ENCODE data around the gene HIVEP2. TPM values are rescaled to one million over a fixed set of nuclear protein-coding genes. Genes with fewer than 3 reads are reported as not detected.

Gene HIVEP2
- total RNA-seq, 5 donors from 2014 or later (not counting 1 experiment from before 2014, with no cell fraction given) = 71.4 to 81.4 (median 75.2) TPM

DNA sequence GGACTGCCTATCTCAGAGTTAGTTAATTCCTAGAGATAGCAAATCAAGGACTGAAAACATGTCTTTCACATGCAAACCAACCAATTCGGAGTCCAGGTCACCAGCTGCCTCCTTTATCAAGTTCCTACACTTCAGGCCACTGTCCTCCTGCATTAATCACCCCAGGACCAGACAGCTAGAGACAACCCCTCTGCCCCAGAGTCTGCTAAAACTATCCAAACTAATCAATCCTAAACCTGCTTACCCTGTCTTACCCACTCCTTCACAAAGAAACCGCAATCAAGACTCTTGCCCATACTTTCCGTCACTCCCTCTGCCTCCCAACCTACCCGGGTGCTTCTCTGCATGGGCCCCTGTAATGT is 207.0 kb downstream of the HIVEP2 start:
- DNase-seq (no peak), ATAC-seq (replicated peaks in 1 of 4) (no peak)
- Mint-ChIP-seq H3K4me3 (no peak overlapping the region), H3K36me3 (no peaks in the 10 kb centered on the region), H3K4me1 (peaks cover 3 to 4% (median 4%) of the 10 kb centered on the region in 3 donors), H3K27ac (no peak overlapping the region), H3K9me3 (peaks cover 0 to 6% (median 5%) of the 10 kb centered on the region in 3 donors), H3K27me3 (no peaks in the 10 kb centered on the region)
- Histone ChIP-seq H3K27ac (ENCODE audit: low read length) (no peak overlapping the region), H3K36me3 (ENCODE audit: control insufficient read depth in 2 of 2, extremely low read depth in 1 of 2, insufficient read depth in 1 of 2, low read length in 1 of 2) (no peaks in the 10 kb centered on the region), H3K4me1 (ENCODE audit: control insufficient read depth in 1 of 2, extremely low read depth in 1 of 2, insufficient read depth in 2 of 2, low read length in 2 of 2) (no peaks in the 10 kb centered on the region), H3K27me3 (replicated peaks in 1 of 2; ENCODE audit: control insufficient read depth in 2 of 2, extremely low read depth in 1 of 2, insufficient read depth in 2 of 2, low read length in 1 of 2) (no peaks in the 10 kb centered on the region), H3K4me3 (ENCODE audit: control insufficient read depth in 1 of 2, extremely low read depth in 1 of 2, low read length in 1 of 2) (no peak overlapping the region), H3K9me3 (no peaks in the 10 kb centered on the region)
- whole genome bisulfite sequencing (ENCODE audit: insufficient coverage) = 100% methylated on average over 2 of the region's 4 CpGs
- ChIA-PET CTCF (no interaction called here), POLR2A (no interaction called here)

DNA sequence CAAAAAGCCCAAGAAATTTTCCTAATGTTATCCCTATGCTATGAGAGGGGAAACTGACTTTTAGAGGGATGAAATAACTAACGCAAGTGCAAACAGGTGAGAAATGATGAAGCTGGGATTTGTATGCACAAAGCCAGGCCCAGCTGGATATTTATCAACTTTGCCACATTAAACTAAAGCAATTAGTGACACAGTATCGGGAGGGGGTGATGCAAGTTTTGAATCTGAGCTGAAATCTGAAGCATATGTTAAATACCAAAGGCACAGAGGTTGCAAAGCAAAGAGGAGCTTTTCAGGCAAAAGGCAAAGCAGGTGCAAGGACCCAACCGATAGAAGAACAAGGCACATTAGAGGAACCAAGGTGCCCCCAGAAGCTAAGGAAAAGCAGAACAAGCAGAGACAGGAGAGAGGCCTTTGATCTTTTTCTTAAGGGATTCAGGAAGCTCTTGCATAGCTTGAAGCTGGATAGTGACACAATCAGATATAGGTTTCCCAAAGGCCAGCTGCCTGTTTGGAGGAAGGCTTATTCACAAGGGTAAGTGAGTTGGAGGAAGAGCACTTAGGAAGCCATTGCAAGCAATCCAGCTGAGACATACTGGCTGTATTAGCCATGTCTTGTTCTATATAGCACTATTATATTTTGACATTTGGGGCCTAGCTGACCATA is 207.5 kb downstream of the HIVEP2 start:
- 73% methylated on average over 1 of the region's 3 CpGs for WGBS (ENCODE audit: insufficient coverage)
- Histone ChIP-seq H3K27ac (ENCODE audit: low read length) (no peak overlapping the region), H3K4me3 (ENCODE audit: control insufficient read depth in 1 of 2, extremely low read depth in 1 of 2, low read length in 1 of 2) (no peak overlapping the region), H3K36me3 (ENCODE audit: control insufficient read depth in 2 of 2, extremely low read depth in 1 of 2, insufficient read depth in 1 of 2, low read length in 1 of 2) (no peaks in the 10 kb centered on the region), H3K27me3 (replicated peaks in 1 of 2; ENCODE audit: control insufficient read depth in 2 of 2, extremely low read depth in 1 of 2, insufficient read depth in 2 of 2, low read length in 1 of 2) (no peaks in the 10 kb centered on the region), H3K9me3 (no peaks in the 10 kb centered on the region), H3K4me1 (ENCODE audit: control insufficient read depth in 1 of 2, extremely low read depth in 1 of 2, insufficient read depth in 2 of 2, low read length in 2 of 2) (peaks cover 0 to 2% of the 10 kb centered on the region in 2 experiments)
- Mint-ChIP-seq H3K36me3 (no peaks in the 10 kb centered on the region), H3K27ac (no peak overlapping the region), H3K27me3 (no peaks in the 10 kb centered on the region), H3K4me1 (peaks cover 8 to 9% (median 9%) of the 10 kb centered on the region in 3 donors), H3K9me3 (peaks cover 0 to 6% (median 5%) of the 10 kb centered on the region in 3 donors), H3K4me3 (no peak overlapping the region)
- ATAC-seq (replicated peaks in 1 of 4) (no peak), DNase-seq (no peak)
- POLR2A ChIA-PET = no interaction called here
- CTCF ChIA-PET = interaction anchor here in 1 of 2 donors (0.7 kb wide), 1 partner anchor 23 kb away, joined by 3 read pairs; no protein-coding TSS in a partner anchor

DNA sequence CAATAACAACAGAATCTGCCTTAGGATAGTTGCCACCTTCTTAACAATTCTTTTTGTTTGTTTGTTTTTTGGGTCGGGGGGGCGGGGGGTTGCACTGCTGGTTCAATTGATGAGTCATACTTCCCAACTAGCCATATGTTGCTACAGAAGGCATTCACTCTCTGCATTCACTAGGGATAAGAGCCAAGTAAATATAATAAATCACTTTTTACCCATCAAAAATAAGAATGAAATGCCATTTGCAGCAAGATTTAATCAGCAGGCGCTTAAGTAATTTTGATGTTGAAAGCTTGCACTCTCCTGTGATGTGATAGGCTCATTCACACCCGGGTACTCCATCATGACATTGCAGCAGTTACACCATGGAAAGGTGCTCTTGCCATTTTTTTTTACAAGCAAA is 209.8 kb downstream of the HIVEP2 start:
- H3K4me1 Mint-ChIP-seq = peaks cover 15 to 20% (median 16%) of the 10 kb centered on the region in 3 donors
- H3K4me1 ChIP-seq (ENCODE audit: control insufficient read depth in 1 of 2, extremely low read depth in 1 of 2, insufficient read depth in 2 of 2, low read length in 2 of 2) = peaks cover 0 to 2% of the 10 kb centered on the region in 2 experiments
- H3K36me3 ChIP-seq (ENCODE audit: control insufficient read depth in 2 of 2, extremely low read depth in 1 of 2, insufficient read depth in 1 of 2, low read length in 1 of 2) = no peaks in the 10 kb centered on the region
- H3K9me3 ChIP-seq = no peaks in the 10 kb centered on the region
- ChIA-PET POLR2A (no interaction called here), CTCF (interaction anchor here in 1 of 2 donors (0.7 kb wide), 1 partner anchor 413 kb away, joined by 4 read pairs; no protein-coding TSS in a partner anchor)
- H3K36me3 Mint-ChIP-seq = no peaks in the 10 kb centered on the region
- H3K27ac Mint-ChIP-seq = no peak overlapping the region
- H3K9me3 Mint-ChIP-seq = peaks cover 0 to 6% (median 5%) of the 10 kb centered on the region in 3 donors
- no peak for DNase-seq
- no peak overlapping the region for H3K4me3 ChIP-seq (ENCODE audit: control insufficient read depth in 1 of 2, extremely low read depth in 1 of 2, low read length in 1 of 2)
- H3K27me3 ChIP-seq (replicated peaks in 1 of 2; ENCODE audit: control insufficient read depth in 2 of 2, extremely low read depth in 1 of 2, insufficient read depth in 2 of 2, low read length in 1 of 2) = no peaks in the 10 kb centered on the region
- no peaks in the 10 kb centered on the region for H3K27me3 Mint-ChIP-seq
- WGBS (ENCODE audit: insufficient coverage) = 100% methylated on average over 1 of the region's 4 CpGs
- ATAC-seq (replicated peaks in 1 of 4) = no peak
- no peak overlapping the region for H3K4me3 Mint-ChIP-seq
- H3K27ac ChIP-seq (ENCODE audit: low read length) = no peak overlapping the region

DNA sequence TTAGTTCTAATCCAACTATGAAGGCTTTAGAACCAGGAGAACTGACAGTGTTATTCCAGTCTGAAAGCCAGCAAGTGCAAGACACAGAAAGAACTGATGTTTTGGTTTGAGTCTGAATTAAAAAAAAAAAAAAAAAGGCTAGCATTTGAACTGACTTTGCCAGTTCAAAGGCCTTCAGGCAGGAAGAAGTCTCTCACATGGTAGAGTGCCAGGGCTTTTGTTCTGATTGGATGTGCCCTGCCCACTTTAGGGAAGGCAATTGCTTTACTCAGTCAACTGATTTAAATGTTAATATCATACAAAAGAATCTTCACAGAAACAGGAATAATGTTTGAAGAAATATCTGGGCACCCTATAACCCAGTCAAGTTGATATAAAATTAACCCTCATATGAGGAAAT is 212.2 kb downstream of the HIVEP2 start:
- peak in 2 of 35 experiments; percentile 13 to 17 for DNase-seq
- Mint-ChIP-seq H3K27me3 (no peaks in the 10 kb centered on the region), H3K27ac (no peak overlapping the region), H3K4me3 (no peak overlapping the region), H3K36me3 (no peaks in the 10 kb centered on the region), H3K4me1 (peaks cover 37 to 42% (median 38%) of the 10 kb centered on the region in 3 donors), H3K9me3 (peaks cover 0 to 6% (median 0%) of the 10 kb centered on the region in 3 donors)
- H3K36me3 ChIP-seq (ENCODE audit: control insufficient read depth in 2 of 2, extremely low read depth in 1 of 2, insufficient read depth in 1 of 2, low read length in 1 of 2) = no peaks in the 10 kb centered on the region
- peak in 2 of 4 experiments; percentile 43 to 44 for ATAC-seq (replicated peaks in 1 of 4)
- H3K9me3 ChIP-seq = no peaks in the 10 kb centered on the region
- no peak overlapping the region for H3K27ac ChIP-seq (ENCODE audit: low read length)
- CTCF ChIA-PET = interaction anchor here in 1 of 2 donors (1.1 kb wide), 1 partner anchor 40 kb away, joined by 3 read pairs; no protein-coding TSS in a partner anchor
- H3K4me1 ChIP-seq (ENCODE audit: control insufficient read depth in 1 of 2, extremely low read depth in 1 of 2, insufficient read depth in 2 of 2, low read length in 2 of 2) = peaks cover 0 to 7% of the 10 kb centered on the region in 2 experiments
- H3K27me3 ChIP-seq (replicated peaks in 1 of 2; ENCODE audit: control insufficient read depth in 2 of 2, extremely low read depth in 1 of 2, insufficient read depth in 2 of 2, low read length in 1 of 2) = no peaks in the 10 kb centered on the region
- POLR2A ChIA-PET = no interaction called here
- no peak overlapping the region for H3K4me3 ChIP-seq (ENCODE audit: control insufficient read depth in 1 of 2, extremely low read depth in 1 of 2, low read length in 1 of 2)

DNA sequence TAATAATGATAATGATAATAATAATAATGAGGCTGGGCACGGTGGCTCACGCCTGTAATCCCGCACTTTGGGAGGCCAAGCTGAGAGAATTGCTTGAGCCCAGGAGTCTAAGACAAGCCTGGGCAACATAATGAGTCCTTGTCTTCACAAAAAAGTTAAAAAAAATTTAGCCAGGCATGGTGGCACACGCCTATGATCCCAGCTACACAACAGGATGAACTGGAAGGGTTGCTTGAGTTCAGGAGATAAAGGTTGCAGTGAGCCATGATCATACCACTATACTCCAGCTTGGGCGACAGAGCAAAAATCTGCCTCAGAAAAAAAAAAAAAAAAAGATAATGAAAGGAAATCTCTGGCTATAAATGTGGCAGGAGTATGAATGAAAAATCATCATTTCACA is 213.4 kb downstream of the HIVEP2 start:
- ChIA-PET CTCF (no interaction called here), POLR2A (no interaction called here)
- H3K9me3 Mint-ChIP-seq = peaks cover 0 to 6% (median 0%) of the 10 kb centered on the region in 3 donors
- Histone ChIP-seq H3K27me3 (replicated peaks in 1 of 2; ENCODE audit: control insufficient read depth in 2 of 2, extremely low read depth in 1 of 2, insufficient read depth in 2 of 2, low read length in 1 of 2) (no peaks in the 10 kb centered on the region), H3K36me3 (ENCODE audit: control insufficient read depth in 2 of 2, extremely low read depth in 1 of 2, insufficient read depth in 1 of 2, low read length in 1 of 2) (no peaks in the 10 kb centered on the region), H3K4me3 (ENCODE audit: control insufficient read depth in 1 of 2, extremely low read depth in 1 of 2, low read length in 1 of 2) (no peak overlapping the region), H3K4me1 (ENCODE audit: control insufficient read depth in 1 of 2, extremely low read depth in 1 of 2, insufficient read depth in 2 of 2, low read length in 2 of 2) (peaks cover 0 to 7% of the 10 kb centered on the region in 2 experiments), H3K27ac (ENCODE audit: low read length) (no peak overlapping the region), H3K9me3 (no peaks in the 10 kb centered on the region)
- WGBS (ENCODE audit: insufficient coverage) = no CpG with 5 or more reads among the region's 5 CpGs
- ATAC-seq (replicated peaks in 1 of 4) (no peak), DNase-seq (no peak)
- peaks cover 37 to 46% (median 38%) of the 10 kb centered on the region in 3 donors for H3K4me1 Mint-ChIP-seq
- peaks cover 0 to 2% of the 10 kb centered on the region in 2 donors for H3K27me3 Mint-ChIP-seq
- no peak overlapping the region for H3K27ac Mint-ChIP-seq
- H3K36me3 Mint-ChIP-seq = no peaks in the 10 kb centered on the region
- no peak overlapping the region for H3K4me3 Mint-ChIP-seq

DNA sequence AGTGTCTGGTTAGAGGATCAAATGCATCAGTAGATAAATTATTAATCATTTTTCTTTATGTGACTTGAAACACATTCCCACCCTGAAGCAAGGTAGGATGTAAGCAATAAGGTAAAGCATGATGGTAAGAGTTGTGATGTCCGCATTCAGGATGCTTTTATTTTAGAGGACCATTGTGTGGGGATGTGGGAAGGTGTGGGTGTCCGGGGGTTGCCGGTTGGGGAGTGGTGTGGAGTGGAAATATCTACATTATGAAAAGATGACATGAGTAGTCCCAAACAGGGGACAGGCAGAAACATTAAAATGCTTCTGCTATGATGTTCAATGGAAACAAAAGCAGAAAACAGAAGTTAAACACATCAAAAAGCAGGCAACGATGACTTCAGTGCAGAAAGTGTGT is 215.4 kb downstream of the HIVEP2 start:
- H3K9me3 Mint-ChIP-seq = peaks cover 0 to 2% (median 0%) of the 10 kb centered on the region in 3 donors
- ATAC-seq (replicated peaks in 1 of 4) = no peak
- Histone ChIP-seq H3K27me3 (replicated peaks in 1 of 2; ENCODE audit: control insufficient read depth in 2 of 2, extremely low read depth in 1 of 2, insufficient read depth in 2 of 2, low read length in 1 of 2) (no peaks in the 10 kb centered on the region), H3K4me1 (ENCODE audit: control insufficient read depth in 1 of 2, extremely low read depth in 1 of 2, insufficient read depth in 2 of 2, low read length in 2 of 2) (peaks cover 0 to 7% of the 10 kb centered on the region in 2 experiments), H3K4me3 (ENCODE audit: control insufficient read depth in 1 of 2, extremely low read depth in 1 of 2, low read length in 1 of 2) (no peak overlapping the region), H3K9me3 (no peaks in the 10 kb centered on the region), H3K27ac (ENCODE audit: low read length) (no peak overlapping the region), H3K36me3 (ENCODE audit: control insufficient read depth in 2 of 2, extremely low read depth in 1 of 2, insufficient read depth in 1 of 2, low read length in 1 of 2) (no peaks in the 10 kb centered on the region)
- H3K4me3 Mint-ChIP-seq = peak overlapping the region in 1 of 3 donors; percentile 58
- peaks cover 0 to 2% of the 10 kb centered on the region in 2 donors for H3K27me3 Mint-ChIP-seq
- 80% methylated on average over 1 of the region's 4 CpGs for WGBS (ENCODE audit: insufficient coverage)
- POLR2A ChIA-PET = no interaction called here
- peaks cover 43 to 52% (median 43%) of the 10 kb centered on the region in 3 donors for H3K4me1 Mint-ChIP-seq
- H3K36me3 Mint-ChIP-seq = no peaks in the 10 kb centered on the region
- DNase-seq = no peak
- CTCF ChIA-PET = no interaction called here
- H3K27ac Mint-ChIP-seq = no peak overlapping the region

Data from T-cell (primary cell).